HCT116 (cell line): ENCODE measurements around the gene STEAP1. TPM values are rescaled to one million over a fixed set of nuclear protein-coding genes. Genes with fewer than 3 reads are reported as not detected.

Experiments used
- ATAC-seq: fragments of 200-7000 bp; cut with Tn5 transposase; 2 replicates; pipeline ENCODE4 v1.9.1; 2020; ENCODE audit warnings: mild to moderate bottlenecking, moderate library complexity
- BruUV-seq: library from RNA; stranded (reverse); fragments of 400-500 nt; replicated peaks from 2 replicates; lab custom pipeline; 2021; lab: Mats Ljungman, UMichigan
- CTCF ChIA-PET: fragments of 300-600 bp; sonication (Branson Sonifier 250); formaldehyde crosslinking; loops from one replicate; lab custom pipeline; 2021; ENCODE audit warnings: antibody characterized with exemption; lab: Charles Lee
- POLR2A ChIA-PET: fragments of 300-600, 350-600 bp; sonication (Branson Sonifier 250); formaldehyde crosslinking; loops from one replicate; lab custom pipeline; 2021; ENCODE audit warnings: antibody characterized with exemption; lab: Charles Lee
- RAD21 ChIA-PET, 2 experiments: fragments of 300-600 bp; sonication (Branson Sonifier 250); formaldehyde crosslinking; loops; one replicate each; lab custom pipeline; 2023; ENCODE audit warnings: low total read pairs in 2 of 2; ENCODE audit not compliant: uncharacterized antibody in 2 of 2, unreplicated experiment in 2 of 2, low non-redundant PET in 1 of 2; lab: Charles Lee
- DNase-seq: peaks from one replicate; pipeline ENCODE4 v3.0.0-alpha.2; 2010; ENCODE audit warnings: low read depth, low spot score
- H2AFZ ChIP-seq: fragments of 200-600 bp; shearing (Covaris generic), sonication (generic); 2 replicates; pipeline ENCODE4 v1.6.1; 2017; ENCODE audit warnings: low read depth, mixed run types, mixed read lengths, antibody characterized with exemption, low read length; ENCODE audit not compliant: poor library complexity, severe bottlenecking
- H3K27ac ChIP-seq: 2 replicates; pipeline ENCODE4 v1.5.1; 2012; ENCODE audit warnings: low read depth, low read length
- H3K27me3 ChIP-seq: fragments of 200-600 bp; sonication (generic); 2 replicates; pipeline ENCODE4 v1.6.1; 2016; ENCODE audit warnings: mixed run types, low read length, mixed read lengths; ENCODE audit not compliant: insufficient read depth
- H3K36me3 ChIP-seq, 2 experiments: fragments of 200-500 bp in 1 of 2; fragments of 200-600 bp in 1 of 2; sonication (Bioruptor generic) in 1 of 2; sonication (generic) in 1 of 2; 2 replicates each; pipeline versions ENCODE4 v1.5.1 to v1.6.1; 2014 to 2016; ENCODE audit warnings: low read length in 2 of 2, inconsistent platforms in 1 of 2, mixed read lengths in 1 of 2, mixed run types in 1 of 2; ENCODE audit not compliant: insufficient read depth in 2 of 2, control insufficient read depth in 1 of 2
- H3K4me1 ChIP-seq, 2 experiments: fragments of 200-600 bp in 1 of 2; sonication (generic) in 1 of 2; 2 replicates each; pipeline versions ENCODE4 v1.5.1 to v1.6.1; 2012 to 2017; ENCODE audit warnings: low read length in 2 of 2, inconsistent platforms in 1 of 2, mild to moderate bottlenecking in 1 of 2, mixed read lengths in 1 of 2, mixed run types in 1 of 2, moderate library complexity in 1 of 2; ENCODE audit not compliant: insufficient read depth in 2 of 2, control insufficient read depth in 1 of 2
- H3K4me2 ChIP-seq: fragments of 200-600 bp; sonication (generic); 2 replicates; pipeline ENCODE4 v1.6.1; 2017; ENCODE audit warnings: mixed run types, low read length, mixed read lengths
- H3K4me3 ChIP-seq, 2 experiments: fragments of 200-600 bp in 1 of 2; sonication (generic) in 1 of 2; replicated peaks in 1 of 2; 2 replicates each; pipeline ENCODE4 v1.5.1; 2011 to 2016; ENCODE audit warnings: low read length in 2 of 2, control low read depth in 1 of 2, low read depth in 1 of 2, mild to moderate bottlenecking in 1 of 2, mixed read lengths in 1 of 2, mixed run types in 1 of 2
- H3K79me2 ChIP-seq: fragments of 200-600 bp; sonication (generic); 2 replicates; pipeline ENCODE4 v1.6.1; 2017; ENCODE audit warnings: mild to moderate bottlenecking, mixed run types, low read length, moderate library complexity, mixed read lengths; ENCODE audit not compliant: insufficient read depth
- H3K9ac ChIP-seq: fragments of 200-600 bp; sonication (generic); 2 replicates; pipeline ENCODE4 v1.6.1; 2016; ENCODE audit warnings: low read length, mixed read lengths
- H3K9me2 ChIP-seq: fragments of 200-600 bp; sonication (generic), shearing (Covaris generic); 2 replicates; pipeline ENCODE4 v1.6.1; 2017; ENCODE audit warnings: mixed run types, mild to moderate bottlenecking, moderate library complexity; ENCODE audit not compliant: insufficient read depth
- H3K9me3 ChIP-seq, 2 experiments: fragments of 200-500 bp in 1 of 2; fragments of 200-600 bp in 1 of 2; sonication (Bioruptor generic) in 1 of 2; sonication (generic) in 1 of 2; 2 replicates each; pipeline ENCODE4 v1.6.1; 2014 to 2017; ENCODE audit warnings: low read length in 2 of 2, mixed read lengths in 2 of 2, inconsistent platforms in 1 of 2, low read depth in 1 of 2, mild to moderate bottlenecking in 1 of 2, mixed run types in 1 of 2, moderate library complexity in 1 of 2; ENCODE audit not compliant: control insufficient read depth in 1 of 2, insufficient read depth in 1 of 2
- H4K20me1 ChIP-seq: fragments of 200-600 bp; sonication (generic), shearing (Covaris generic); 2 replicates; pipeline ENCODE4 v1.6.1; 2017; ENCODE audit warnings: mixed run types, mild to moderate bottlenecking, moderate library complexity; ENCODE audit not compliant: insufficient read depth
- CBX3 ChIP-seq: IDR thresholded peaks from 2 replicates; pipeline ENCODE4 v1.6.1; 2012; ENCODE audit warnings: low read depth
- CTCF ChIP-seq, 3 experiments: fragments of 200-600 bp in 1 of 3; sonication (generic) in 1 of 3; IDR thresholded peaks in 2 of 3; conservative IDR thresholded peaks in 1 of 3; 2 replicates each; pipeline ENCODE4 v1.5.1; 2012 to 2017; ENCODE audit warnings: low read depth in 2 of 3, low read length in 2 of 3, antibody characterized with exemption in 1 of 3, borderline replicate concordance in 1 of 3, control low read depth in 1 of 3, mild to moderate bottlenecking in 1 of 3, mixed read lengths in 1 of 3, mixed run types in 1 of 3, moderate library complexity in 1 of 3; ENCODE audit not compliant: insufficient read depth in 1 of 3
- EZH2phosphoT487 ChIP-seq: fragments of 200-600 bp; IDR thresholded peaks from 2 replicates; pipeline ENCODE4 v1.6.1; 2018; ENCODE audit warnings: antibody characterized with exemption, borderline replicate concordance
- MAX ChIP-seq: IDR thresholded peaks from 2 replicates; pipeline ENCODE4 v1.6.1; 2012
- POLR2A ChIP-seq: IDR thresholded peaks from 2 replicates; pipeline ENCODE4 v1.7.0; 2011; ENCODE audit warnings: borderline replicate concordance; ENCODE audit not compliant: insufficient read depth, insufficient read length; ENCODE audit errors: extremely low read depth
- POLR2AphosphoS5 ChIP-seq: IDR thresholded peaks from 2 replicates; pipeline ENCODE4 v1.6.1; 2011; ENCODE audit warnings: mild to moderate bottlenecking, low read depth, low read length, moderate library complexity
- RAD21 ChIP-seq: IDR thresholded peaks from 2 replicates; pipeline ENCODE4 v1.6.1; 2012; ENCODE audit warnings: low read depth, mild to moderate bottlenecking
- SIN3A ChIP-seq: IDR thresholded peaks from 2 replicates; pipeline ENCODE4 v1.6.1; 2012; ENCODE audit warnings: low read depth
- SP1 ChIP-seq: IDR thresholded peaks from 2 replicates; pipeline ENCODE4 v1.6.1; 2012; ENCODE audit warnings: low read depth
- SRF ChIP-seq: IDR thresholded peaks from 2 replicates; pipeline ENCODE4 v1.6.1; 2012; ENCODE audit warnings: low read depth
- TCF7L2 ChIP-seq: IDR thresholded peaks from 2 replicates; pipeline ENCODE4 v1.7.0; 2011; ENCODE audit warnings: borderline replicate concordance, inconsistent platforms; ENCODE audit not compliant: insufficient read depth, insufficient read length; ENCODE audit errors: extremely low read depth
- YY1 ChIP-seq: IDR thresholded peaks from 2 replicates; pipeline ENCODE4 v1.6.1; 2011; ENCODE audit warnings: low read length, low read depth, moderate library complexity, mild to moderate bottlenecking; ENCODE audit not compliant: insufficient replicate concordance; ENCODE audit errors: extremely low read depth
- ZFX ChIP-seq: fragments of 450-650 bp; IDR thresholded peaks from 2 replicates; pipeline ENCODE4 v1.6.1; 2017
- ZNF274 ChIP-seq: fragments of 200-500 bp; sonication (Bioruptor generic); IDR thresholded peaks from 2 replicates; pipeline ENCODE4 v1.6.1; 2014; ENCODE audit warnings: mild to moderate bottlenecking, low read depth, low read length, inconsistent platforms
- intact Hi-C: fragments of 100-400 bp; cut with micrococcal nuclease; formaldehyde crosslinking; loops from 2 replicates; pipeline ENCODE4 v1.10.0; 2022
- total RNA-seq: library from RNA; stranded (reverse); gene quantifications from one replicate; pipeline ENCODE4 v1.2.1, GENCODE V29; 2021; ENCODE audit not compliant: unreplicated experiment

Gene STEAP1
- total RNA-seq, 1 experiment from 2014 or later: 18.8 TPM

- Histone ChIP-seq H2AFZ (no peak overlapping the region), H3K4me2 (no peak overlapping the region), H3K4me3 (no peak overlapping the region), H3K9ac (no peak overlapping the region), H4K20me1 (no peaks in the 10 kb centered on the region), H3K4me1 (peaks cover 0 to 5% of the 10 kb centered on the region in 2 experiments; a peak in 2 of 4 replicates), H3K27ac (no peak overlapping the region), H3K79me2 (no peaks in the 10 kb centered on the region), H3K9me2 (no peaks in the 10 kb centered on the region), H3K9me3 (no peaks in the 10 kb centered on the region), H3K36me3 (no peaks in the 10 kb centered on the region), H3K27me3 (no peaks in the 10 kb centered on the region)
- ChIA-PET CTCF (no interaction called here), RAD21 (no interaction called here), POLR2A (no interaction called here)
- no TSS peak for BruUV-seq
- no peak for ATAC-seq
- intact Hi-C loops: no loop called here
- no peak for DNase-seq
- TF ChIP-seq CBX3 (no peak), TCF7L2 (no peak), POLR2A (no peak), ZFX (no peak), SRF (no peak), SP1 (no peak), ZNF274 (no peak), EZH2phosphoT487 (no peak), RAD21 (no peak), CTCF (IDR thresholded peaks at IDR 0.05 in 2 of 3, conservative IDR thresholded peaks at IDR 0.05 in 1 of 3; ENCODE audit: borderline replicate concordance in 1 of 3, insufficient read depth in 1 of 3, low read depth in 2 of 3, low read length in 2 of 3) (no peak), MAX (no peak), SIN3A (no peak), YY1 (no peak), POLR2AphosphoS5 (no peak)
Observed at GRCh38 chr7:90192876-90193750, 38.8 kb downstream of the STEAP1 start.
